Choroid plexus epithelial cell (primary cell): ENCODE results near the gene PDLIM5.

ENCODE experiments used
- DNase-seq: peaks from one replicate; pipeline ENCODE4 v3.0.0-alpha.2; 2010; ENCODE audit warnings: low read depth
- H3K4me3 ChIP-seq: 2 replicates; pipeline ENCODE4 v1.5.1; 2011; ENCODE audit warnings: low read depth, mild to moderate bottlenecking, control low read depth, low read length, moderate library complexity
- CTCF ChIP-seq: conservative IDR thresholded peaks from 2 replicates; pipeline ENCODE4 v1.5.1; 2011; ENCODE audit warnings: low read depth, mild to moderate bottlenecking, control low read depth, inconsistent platforms, low read length, moderate library complexity

The PDLIM5 gene

GRCh38 chr4:94420356-94420755, 31.4 kb upstream of the PDLIM5 start:
- no peak for TF ChIP-seq CTCF
- DNase-seq: peak; percentile 37
- H3K4me3 ChIP-seq: no peak overlapping the region

- H3K4me3 ChIP-seq: no peak overlapping the region
- no peak for DNase-seq
- no peak for TF ChIP-seq CTCF
These were observed 25.0 kb upstream of the PDLIM5 start for GRCh38 chr4:94426783-94427182.

GRCh38 chr4:94428884-94429283, 22.9 kb upstream of the PDLIM5 start:
- no peak for TF ChIP-seq CTCF
- no peak for DNase-seq
- no peak overlapping the region for H3K4me3 ChIP-seq

GRCh38 chr4:94430406-94430805, 21.3 kb upstream of the PDLIM5 start:
- no peak overlapping the region for H3K4me3 ChIP-seq
- no peak for DNase-seq
- TF ChIP-seq CTCF: no peak

GRCh38 chr4:94431388-94431787, 20.4 kb upstream of the PDLIM5 start:
- TF ChIP-seq CTCF: no peak
- no peak for DNase-seq
- no peak overlapping the region for H3K4me3 ChIP-seq

- H3K4me3 ChIP-seq: no peak overlapping the region
- TF ChIP-seq CTCF: no peak
- no peak for DNase-seq
These were observed 17.2 kb upstream of the PDLIM5 start for GRCh38 chr4:94434505-94434904.

- DNase-seq: no peak
- H3K4me3 ChIP-seq: no peak overlapping the region
- no peak for TF ChIP-seq CTCF
These were observed 15.9 kb upstream of the PDLIM5 start for GRCh38 chr4:94435874-94436273.
